Fibroblast of gingiva (primary cell): ENCODE results near the gene MPZ.
"Not testable (repeated sequence)": the region's sequence is repeated elsewhere in the genome, so short reads cannot be mapped to it uniquely, and the experiment has no call there.

Experiments
- DNase-seq: peaks from one replicate; pipeline ENCODE4 v3.0.0-alpha.2; 2011; ENCODE audit warnings: low read depth

The MPZ gene

GRCh38 chr1:161309868-161310267 is at the start of gene MPZ:
Gene MPZ, minus strand, starts transcription at chr1:161309968. Its CDS starts 63 bp downstream, at chr1:161309905.
- no peak for DNase-seq

- DNase-seq, result no peak
These were observed 49.5 kb upstream of the MPZ start for GRCh38 chr1:161359291-161359690.

GRCh38 chr1:161357073-161357472 is 47.3 kb upstream of the MPZ start:
- no peak for DNase-seq

GRCh38 chr1:161351482-161351881 is 41.7 kb upstream of the MPZ start:
- no peak for DNase-seq

GRCh38 chr1:161350671-161351070 is 40.9 kb upstream of the MPZ start:
- DNase-seq, result no peak

- no peak for DNase-seq
These were observed 33.1 kb upstream of the MPZ start for GRCh38 chr1:161342821-161343220.

GRCh38 chr1:161342177-161342576 is 32.4 kb upstream of the MPZ start:
- no peak for DNase-seq

- DNase-seq, result no peak
These were observed 26.0 kb upstream of the MPZ start for GRCh38 chr1:161335796-161336195.

- DNase-seq, result no peak
These were observed 23.4 kb upstream of the MPZ start for GRCh38 chr1:161333166-161333565.

- no peak for DNase-seq
These were observed 20.6 kb upstream of the MPZ start for GRCh38 chr1:161330346-161330745.

GRCh38 chr1:161324020-161324419 is 14.3 kb upstream of the MPZ start:
- DNase-seq, result no peak

GRCh38 chr1:161315841-161316674 is 6.3 kb upstream of the MPZ start:
- DNase-seq, result not testable (repeated sequence)

- DNase-seq, result peak; percentile 86
These were observed 4.6 kb upstream of the MPZ start, which contains the start of gene SDHC for GRCh38 chr1:161314201-161314981. Gene SDHC, plus strand, starts transcription at chr1:161314381. Its CDS starts 25 bp downstream, at chr1:161314406.

- DNase-seq, result no peak
These were observed 3.9 kb upstream of the MPZ start for GRCh38 chr1:161313554-161314200.

GRCh38 chr1:161311595-161312181 is 1.9 kb upstream of the MPZ start:
- no peak for DNase-seq

GRCh38 chr1:161307892-161308638 is 1.7 kb downstream of the MPZ start:
- no peak for DNase-seq

GRCh38 chr1:161307230-161307768 is 2.5 kb downstream of the MPZ start:
- DNase-seq, result peak; percentile 70

- DNase-seq, result peak; percentile 26
These were observed 3.8 kb downstream of the MPZ start for GRCh38 chr1:161305867-161306519.

- no peak for DNase-seq
These were observed 4.6 kb downstream of the MPZ start for GRCh38 chr1:161304927-161305866.
